Mesenchymal stem cell (in vitro differentiated cells and primary cell): Measurements from ENCODE around the gene EPHA2.

Source experiments
- DNase-seq: peaks from one replicate; pipeline ENCODE4 v3.0.0-alpha.2; 2013
- H2AFZ ChIP-seq: one replicate; pipeline ENCODE4 v1.6.1; 2013; ENCODE audit warnings: low read depth, mild to moderate bottlenecking, control low read depth, inconsistent platforms, low read length, moderate library complexity
- H2AK5ac ChIP-seq: 2 replicates; pipeline ENCODE4 v1.6.1; 2013; ENCODE audit warnings: low read length, moderate library complexity, mild to moderate bottlenecking, inconsistent platforms; ENCODE audit not compliant: severe bottlenecking
- H2BK120ac ChIP-seq: one replicate; pipeline ENCODE4 v1.6.1; 2013; ENCODE audit warnings: low read depth, mild to moderate bottlenecking, inconsistent platforms, low read length, moderate library complexity
- H2BK12ac ChIP-seq, 2 experiments: one replicate each; pipeline ENCODE4 v1.6.1; 2013; ENCODE audit warnings: inconsistent platforms in 2 of 2, low read length in 2 of 2, mild to moderate bottlenecking in 2 of 2, moderate library complexity in 2 of 2, control low read depth in 1 of 2
- H2BK15ac ChIP-seq: one replicate; pipeline ENCODE4 v1.6.1; 2013; ENCODE audit warnings: mild to moderate bottlenecking, low read depth, inconsistent platforms; ENCODE audit not compliant: poor library complexity, severe bottlenecking
- H2BK5ac ChIP-seq: 2 replicates; pipeline ENCODE4 v1.6.1; 2013; ENCODE audit warnings: low read depth, mild to moderate bottlenecking, low read length, control low read depth, inconsistent platforms; ENCODE audit not compliant: poor library complexity, severe bottlenecking
- H3K14ac ChIP-seq, 2 experiments: one replicate each; pipeline ENCODE4 v1.6.1; 2013; ENCODE audit warnings: inconsistent platforms in 2 of 2, low read length in 2 of 2, control low read depth in 1 of 2, mild to moderate bottlenecking in 1 of 2, moderate library complexity in 1 of 2
- H3K18ac ChIP-seq, 2 experiments: one replicate each; pipeline ENCODE4 v1.6.1; 2013; ENCODE audit warnings: inconsistent platforms in 2 of 2, low read length in 2 of 2, control low read depth in 1 of 2, low read depth in 1 of 2, mild to moderate bottlenecking in 1 of 2
- H3K23ac ChIP-seq, 2 experiments: one replicate each; pipeline ENCODE4 v1.6.1; 2013; ENCODE audit warnings: inconsistent platforms in 2 of 2, low read length in 2 of 2, mild to moderate bottlenecking in 2 of 2, moderate library complexity in 2 of 2, control low read depth in 1 of 2
- H3K27ac ChIP-seq: 2 replicates; pipeline ENCODE4 v1.5.1; 2013; ENCODE audit warnings: mild to moderate bottlenecking, moderate library complexity, low read length, control low read depth, inconsistent platforms; ENCODE audit not compliant: poor library complexity, severe bottlenecking
- H3K27me3 ChIP-seq, 2 experiments: 2 replicates each; pipeline versions ENCODE4 v1.6.1 to v1.7.0; 2013; ENCODE audit warnings: low read length in 2 of 2, mild to moderate bottlenecking in 2 of 2, moderate library complexity in 2 of 2, control low read depth in 1 of 2, inconsistent platforms in 1 of 2; ENCODE audit not compliant: control insufficient read depth in 1 of 2, insufficient read depth in 1 of 2
- H3K36me3 ChIP-seq, 2 experiments: 2 replicates each; pipeline versions ENCODE4 v1.6.1 to v1.7.0; 2013; ENCODE audit warnings: low read length in 2 of 2, control low read depth in 1 of 2, inconsistent platforms in 1 of 2, low read depth in 1 of 2, mild to moderate bottlenecking in 1 of 2; ENCODE audit not compliant: insufficient read depth in 2 of 2, control insufficient read depth in 1 of 2
- H3K4ac ChIP-seq, 2 experiments: one replicate each; pipeline ENCODE4 v1.6.1; 2013; ENCODE audit warnings: inconsistent platforms in 2 of 2, low read length in 2 of 2, mild to moderate bottlenecking in 2 of 2, moderate library complexity in 2 of 2, control low read depth in 1 of 2, low read depth in 1 of 2
- H3K4me1 ChIP-seq: 2 replicates; pipeline ENCODE4 v1.6.1; 2013; ENCODE audit warnings: low read depth, low read length, control low read depth; ENCODE audit not compliant: control insufficient read depth, insufficient read depth
- H3K4me2 ChIP-seq: 2 replicates; pipeline ENCODE4 v1.6.1; 2013; ENCODE audit warnings: low read length, mild to moderate bottlenecking, inconsistent platforms; ENCODE audit not compliant: poor library complexity, severe bottlenecking
- H3K4me3 ChIP-seq, 2 experiments: 2 replicates each; pipeline versions ENCODE4 v1.5.1 to v1.7.0; 2013; ENCODE audit warnings: low read length in 2 of 2, mild to moderate bottlenecking in 2 of 2, control low read depth in 1 of 2, low read depth in 1 of 2; ENCODE audit not compliant: insufficient read depth in 1 of 2
- H3K79me1 ChIP-seq: replicated peaks from 2 replicates; pipeline ENCODE4 v1.6.1; 2013; ENCODE audit warnings: mild to moderate bottlenecking, control low read depth, low read length, inconsistent platforms; ENCODE audit not compliant: poor library complexity, severe bottlenecking
- H3K9ac ChIP-seq: 2 replicates; pipeline ENCODE4 v1.7.0; 2013; ENCODE audit warnings: mild to moderate bottlenecking, low read length, moderate library complexity
- H3K9me3 ChIP-seq: 2 replicates; pipeline ENCODE4 v1.7.0; 2013; ENCODE audit warnings: mild to moderate bottlenecking, low read length; ENCODE audit not compliant: control insufficient read depth
- H4K8ac ChIP-seq: one replicate; pipeline ENCODE4 v1.6.1; 2013; ENCODE audit warnings: inconsistent platforms, mild to moderate bottlenecking, low read length, moderate library complexity
- H4K91ac ChIP-seq: one replicate; pipeline ENCODE4 v1.6.1; 2013; ENCODE audit warnings: mild to moderate bottlenecking, low read length, inconsistent platforms
- WGBS: methylation state at CpG from one replicate; pipeline ENCODE4 v1.1.7; 2013; ENCODE audit warnings: mixed read lengths; 5-methylcytosine and 5-hydroxymethylcytosine counted together

The EPHA2 gene

GRCh38 chr1:16116625-16117024 is 39.2 kb downstream of the EPHA2 start:
- no peak overlapping the region for H3K14ac ChIP-seq
- H3K23ac ChIP-seq: no peak overlapping the region
- H3K9me3 ChIP-seq: no peaks in the 10 kb centered on the region
- H2BK15ac ChIP-seq: no peak overlapping the region
- H3K4me1 ChIP-seq: peaks cover 61% of the 10 kb centered on the region
- H3K9ac ChIP-seq: no peak overlapping the region
- H3K4ac ChIP-seq: no peak overlapping the region
- no peak for DNase-seq
- H2AK5ac ChIP-seq: peak overlapping the region; percentile 0
- H2BK12ac ChIP-seq: no peak overlapping the region
- no peak overlapping the region for H2BK120ac ChIP-seq
- WGBS: 73% methylated on average over 8 of the region's 8 CpGs
- H3K36me3 ChIP-seq: peaks cover 0 to 3% of the 10 kb centered on the region in 2 experiments
- H4K8ac ChIP-seq: no peak overlapping the region
- no peak overlapping the region for H3K4me3 ChIP-seq
- no peak overlapping the region for H2BK5ac ChIP-seq
- H3K79me1 ChIP-seq: no peaks in the 10 kb centered on the region
- H3K18ac ChIP-seq: no peak overlapping the region
- H3K27me3 ChIP-seq: peaks cover 0 to 69% of the 10 kb centered on the region in 2 experiments
- no peak overlapping the region for H2AFZ ChIP-seq
- no peak overlapping the region for H3K4me2 ChIP-seq
- H3K27ac ChIP-seq: no peak overlapping the region
- no peak overlapping the region for H4K91ac ChIP-seq

- WGBS: 33% methylated on average over 15 of the region's 16 CpGs
- no peak overlapping the region for H2BK15ac ChIP-seq
- peak overlapping the region; percentile 32 for H3K4me2 ChIP-seq
- no peak overlapping the region for H3K9ac ChIP-seq
- no peak overlapping the region for H3K14ac ChIP-seq
- no peaks in the 10 kb centered on the region for H3K9me3 ChIP-seq
- no peak overlapping the region for H2AFZ ChIP-seq
- no peak overlapping the region for H4K8ac ChIP-seq
- no peak overlapping the region for H3K4me3 ChIP-seq
- H3K79me1 ChIP-seq: no peaks in the 10 kb centered on the region
- no peak overlapping the region for H3K18ac ChIP-seq
- no peak overlapping the region for H3K23ac ChIP-seq
- H3K27ac ChIP-seq: no peak overlapping the region
- H2BK12ac ChIP-seq: no peak overlapping the region
- no peak overlapping the region for H2BK120ac ChIP-seq
- no peak overlapping the region for H2AK5ac ChIP-seq
- H2BK5ac ChIP-seq: no peak overlapping the region
- DNase-seq: no peak
- H3K36me3 ChIP-seq: peaks cover 0 to 3% of the 10 kb centered on the region in 2 experiments
- peaks cover 0 to 67% of the 10 kb centered on the region in 2 experiments for H3K27me3 ChIP-seq
- peaks cover 64% of the 10 kb centered on the region for H3K4me1 ChIP-seq
- H4K91ac ChIP-seq: no peak overlapping the region
- H3K4ac ChIP-seq: no peak overlapping the region
Observed at GRCh38 chr1:16116002-16116401, 39.9 kb downstream of the EPHA2 start.

DNA sequence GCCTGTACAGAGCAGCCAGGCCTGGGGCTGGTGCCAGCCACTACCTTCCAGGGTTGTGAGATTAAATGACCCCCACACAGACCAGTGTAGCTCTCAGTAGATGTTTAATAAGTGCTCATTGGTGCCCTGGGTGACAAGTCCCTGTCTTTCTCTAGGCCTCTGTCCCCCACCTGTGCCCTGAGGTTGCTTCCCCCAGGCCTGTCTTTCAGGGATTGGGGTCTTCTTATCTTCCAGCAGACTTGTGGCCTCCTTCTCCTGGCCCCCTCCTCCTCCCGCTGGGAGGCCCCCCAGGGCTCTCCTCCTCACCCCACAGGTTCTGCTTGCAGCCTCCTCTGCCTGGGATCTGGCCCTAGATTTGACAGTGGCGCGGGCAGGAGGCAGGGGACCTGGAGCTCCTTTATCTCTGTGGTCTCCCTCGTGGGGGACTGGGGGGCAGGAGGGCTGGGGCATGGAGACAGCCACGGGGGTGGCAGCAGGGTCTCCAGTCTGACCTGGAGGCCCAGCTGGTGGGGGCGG is 40.3 kb downstream of the EPHA2 start:
- H2AK5ac ChIP-seq: peak overlapping the region; percentile 69
- no peak overlapping the region for H2BK12ac ChIP-seq
- no peak overlapping the region for H2AFZ ChIP-seq
- no peak overlapping the region for H3K4me2 ChIP-seq
- no peak overlapping the region for H3K4me3 ChIP-seq
- no peak overlapping the region for H3K4ac ChIP-seq
- no peak overlapping the region for H3K27ac ChIP-seq
- H3K27me3 ChIP-seq: peaks cover 0 to 67% of the 10 kb centered on the region in 2 experiments
- no peak overlapping the region for H2BK5ac ChIP-seq
- H2BK15ac ChIP-seq: no peak overlapping the region
- H3K79me1 ChIP-seq: no peaks in the 10 kb centered on the region
- H3K4me1 ChIP-seq: peaks cover 64% of the 10 kb centered on the region
- H3K14ac ChIP-seq: no peak overlapping the region
- no peak for DNase-seq
- H3K18ac ChIP-seq: no peak overlapping the region
- no peaks in the 10 kb centered on the region for H3K9me3 ChIP-seq
- no peak overlapping the region for H3K23ac ChIP-seq
- H3K9ac ChIP-seq: no peak overlapping the region
- H3K36me3 ChIP-seq: no peaks in the 10 kb centered on the region
- no peak overlapping the region for H4K8ac ChIP-seq
- no peak overlapping the region for H2BK120ac ChIP-seq
- no peak overlapping the region for H4K91ac ChIP-seq
- 49% methylated on average over 5 of the region's 6 CpGs for WGBS

DNA sequence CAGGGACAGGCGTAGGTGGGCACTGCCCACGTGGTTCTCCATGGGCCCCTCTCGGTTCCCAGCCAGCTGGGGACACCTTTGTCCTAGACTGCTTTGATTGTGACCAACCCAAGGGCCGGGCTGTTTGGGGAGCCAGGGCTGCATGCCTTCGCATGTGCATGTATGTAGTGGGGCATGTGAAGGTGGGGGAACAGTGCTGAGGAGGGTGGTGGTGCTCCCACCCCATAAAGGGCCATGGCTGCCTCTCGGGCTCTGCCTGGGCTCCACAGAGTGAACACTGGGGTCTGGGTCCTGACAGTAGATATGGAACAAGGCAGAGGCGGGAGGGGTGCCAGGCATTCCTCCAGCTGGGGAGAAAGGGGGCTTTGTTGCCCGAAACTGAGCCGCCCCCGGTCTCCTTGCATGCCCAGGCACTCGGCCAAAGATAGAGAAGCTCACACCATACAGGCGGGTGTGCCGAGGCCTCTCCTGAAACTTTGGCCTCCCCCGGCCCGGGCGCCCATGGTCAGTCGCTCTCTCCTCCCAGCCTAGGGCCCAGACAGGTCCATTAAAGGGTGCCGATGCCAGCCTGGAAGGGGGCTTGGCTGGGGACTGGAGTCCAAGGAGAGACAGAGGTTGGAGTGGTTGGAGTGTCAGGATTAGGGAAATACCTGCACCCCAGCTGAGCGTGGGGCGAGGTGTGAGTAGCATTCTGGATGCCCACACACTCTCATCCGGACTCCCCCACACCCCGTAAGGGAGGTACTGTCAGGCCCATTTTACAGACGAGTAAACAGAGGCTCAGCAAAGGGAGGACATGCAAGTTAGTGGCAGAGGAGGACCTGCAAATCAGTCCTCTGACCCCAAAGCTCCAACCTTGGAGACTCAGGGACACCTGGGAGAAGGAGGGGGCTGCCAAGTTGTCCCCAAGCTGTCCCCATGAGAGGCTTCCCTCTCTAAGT is 41.1 kb downstream of the EPHA2 start:
- Histone ChIP-seq H2BK5ac (no peak overlapping the region), H2BK12ac (no peak overlapping the region), H3K4ac (no peak overlapping the region), H3K36me3 (no peaks in the 10 kb centered on the region), H3K23ac (no peak overlapping the region), H3K9me3 (no peaks in the 10 kb centered on the region), H3K4me2 (no peak overlapping the region), H3K27me3 (peaks cover 0 to 68% of the 10 kb centered on the region in 2 experiments), H2BK120ac (no peak overlapping the region), H3K4me1 (peaks cover 61% of the 10 kb centered on the region), H3K79me1 (no peaks in the 10 kb centered on the region), H4K91ac (no peak overlapping the region), H3K27ac (no peak overlapping the region), H4K8ac (no peak overlapping the region), H3K4me3 (no peak overlapping the region), H3K14ac (no peak overlapping the region), H2AK5ac (peak overlapping the region; percentile 77), H2AFZ (no peak overlapping the region), H3K18ac (no peak overlapping the region), H2BK15ac (no peak overlapping the region), H3K9ac (no peak overlapping the region)
- DNase-seq: no peak
- WGBS: 92% methylated on average over 23 of the region's 23 CpGs
